ENCODE measurements around the gene HNRNPLL.

- no peak for TF ChIP-seq POLR2A (IDR thresholded peaks at IDR 0.05)
- TF ChIP-seq, protein P1, sequence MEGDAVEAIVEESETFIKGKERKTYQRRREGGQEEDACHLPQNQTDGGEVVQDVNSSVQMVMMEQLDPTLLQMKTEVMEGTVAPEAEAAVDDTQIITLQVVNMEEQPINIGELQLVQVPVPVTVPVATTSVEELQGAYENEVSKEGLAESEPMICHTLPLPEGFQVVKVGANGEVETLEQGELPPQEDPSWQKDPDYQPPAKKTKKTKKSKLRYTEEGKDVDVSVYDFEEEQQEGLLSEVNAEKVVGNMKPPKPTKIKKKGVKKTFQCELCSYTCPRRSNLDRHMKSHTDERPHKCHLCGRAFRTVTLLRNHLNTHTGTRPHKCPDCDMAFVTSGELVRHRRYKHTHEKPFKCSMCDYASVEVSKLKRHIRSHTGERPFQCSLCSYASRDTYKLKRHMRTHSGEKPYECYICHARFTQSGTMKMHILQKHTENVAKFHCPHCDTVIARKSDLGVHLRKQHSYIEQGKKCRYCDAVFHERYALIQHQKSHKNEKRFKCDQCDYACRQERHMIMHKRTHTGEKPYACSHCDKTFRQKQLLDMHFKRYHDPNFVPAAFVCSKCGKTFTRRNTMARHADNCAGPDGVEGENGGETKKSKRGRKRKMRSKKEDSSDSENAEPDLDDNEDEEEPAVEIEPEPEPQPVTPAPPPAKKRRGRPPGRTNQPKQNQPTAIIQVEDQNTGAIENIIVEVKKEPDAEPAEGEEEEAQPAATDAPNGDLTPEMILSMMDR (IDR thresholded peaks at IDR 0.05): no peak
Observed at GRCh38 chr2:38613849-38614213, 11.1 kb upstream of the HNRNPLL start.

All from transverse colon (tissue), 3 donors.